ENCODE data around the gene SYTL3.

GRCh38 chr6:158680481-158680880 lies 30.6 kb downstream of the SYTL3 start:
- TF ChIP-seq CTCF (IDR thresholded peaks at IDR 0.05), result no peak
- no peak for TF ChIP-seq POLR2AphosphoS5 (IDR thresholded peaks at IDR 0.05)
- TF ChIP-seq POLR2A (IDR thresholded peaks at IDR 0.05), result no peak
- TF ChIP-seq EP300 (IDR thresholded peaks at IDR 0.05), result no peak
